Activated naive CD4-positive, alpha-beta T cell treated with Interleukin-2 at 50 U/mL for 16 hours (primary cell): ENCODE measurements around the gene NDUFV1.
"Not testable (repeated sequence)": the region's sequence is repeated elsewhere in the genome, so short reads cannot be mapped to it uniquely, and the experiment has no call there.

Experiments used
- DNase-seq: peaks from one replicate; pipeline ENCODE4 v3.0.0-alpha.2; 2020

NDUFV1 gene

GRCh38 chr11:67659651-67660165 lies 53.0 kb downstream of the NDUFV1 start:
- DNase-seq: not testable (repeated sequence)

- not testable (repeated sequence) for DNase-seq
Observed at GRCh38 chr11:67660752-67661151, 54.0 kb downstream of the NDUFV1 start.
